Loucy (cell line): ENCODE results near the gene SLC7A11.

ENCODE experiments used
- H2AFZ ChIP-seq: fragments of 200-600 bp; sonication (generic); 2 replicates; pipeline ENCODE4 v1.6.0; 2016; ENCODE audit warnings: antibody characterized with exemption, mild to moderate bottlenecking, low read length, moderate library complexity
- H3F3A ChIP-seq: fragments of 200-600 bp; 2 replicates; pipeline ENCODE4 v1.6.0; 2016; ENCODE audit warnings: antibody characterized with exemption, low read depth, mild to moderate bottlenecking
- H3K27me3 ChIP-seq: fragments of 200-600 bp; sonication (generic); 2 replicates; pipeline ENCODE4 v1.6.1; 2014; ENCODE audit warnings: low read length, mild to moderate bottlenecking; ENCODE audit not compliant: insufficient read depth, poor library complexity, severe bottlenecking
- H3K36me3 ChIP-seq: fragments of 200-600 bp; sonication (generic); 2 replicates; pipeline ENCODE4 v1.6.1; 2016; ENCODE audit warnings: low read length; ENCODE audit not compliant: insufficient read depth
- H3K4me1 ChIP-seq: fragments of 200-600 bp; sonication (generic); 2 replicates; pipeline ENCODE4 v1.5.1; 2014; ENCODE audit warnings: low read length, mild to moderate bottlenecking; ENCODE audit not compliant: insufficient read depth, poor library complexity, severe bottlenecking
- H3K4me2 ChIP-seq: fragments of 200-600 bp; sonication (generic); 2 replicates; pipeline ENCODE4 v1.6.0; 2014; ENCODE audit warnings: antibody characterized with exemption, low read length, low read depth, mild to moderate bottlenecking; ENCODE audit not compliant: poor library complexity, severe bottlenecking
- H3K4me3 ChIP-seq: fragments of 200-600 bp; sonication (generic); 2 replicates; pipeline ENCODE4 v1.5.1; 2014; ENCODE audit warnings: low read length, mild to moderate bottlenecking, mixed read lengths; ENCODE audit not compliant: poor library complexity, severe bottlenecking
- H3K79me2 ChIP-seq: fragments of 200-600 bp; sonication (generic); 2 replicates; pipeline ENCODE4 v1.6.1; 2014; ENCODE audit warnings: low read length; ENCODE audit not compliant: insufficient read depth
- H3K9ac ChIP-seq: fragments of 200-600 bp; sonication (generic); 2 replicates; pipeline ENCODE4 v1.6.0; 2014; ENCODE audit warnings: mild to moderate bottlenecking, low read depth, low read length, moderate library complexity; ENCODE audit not compliant: poor library complexity, severe bottlenecking
- H3K9me2 ChIP-seq: fragments of 200-600 bp; sonication (generic); replicated peaks from 2 replicates; pipeline ENCODE4 v1.6.1; 2016; ENCODE audit warnings: low read depth, low read length, mixed read lengths
- H3K9me3 ChIP-seq: fragments of 200-600 bp; sonication (generic); 2 replicates; pipeline ENCODE4 v1.6.1; 2014; ENCODE audit warnings: mild to moderate bottlenecking, antibody characterized with exemption, low read length, low read depth; ENCODE audit not compliant: insufficient read depth
- H4K20me1 ChIP-seq: fragments of 200-600 bp; sonication (generic); 2 replicates; pipeline ENCODE4 v1.6.0; 2014; ENCODE audit warnings: antibody characterized with exemption, low read length, mild to moderate bottlenecking; ENCODE audit not compliant: insufficient read depth, poor library complexity, severe bottlenecking
- EZH2phosphoT487 ChIP-seq: fragments of 200-600 bp; IDR thresholded peaks from 2 replicates; pipeline ENCODE4 v1.6.1; 2018; ENCODE audit warnings: antibody characterized with exemption, mild to moderate bottlenecking, moderate library complexity, borderline replicate concordance
- TF ChIP-seq, protein P1 (sequence below): fragments of 200-600 bp; sonication (generic); conservative IDR thresholded peaks from 2 replicates; pipeline ENCODE4 v1.5.1; 2014; ENCODE audit warnings: mild to moderate bottlenecking, antibody characterized with exemption, low read length

Gene SLC7A11

GRCh38 chr4:138196153-138196552 is 46.0 kb downstream of the SLC7A11 start:
- Histone ChIP-seq H3K36me3 (no peaks in the 10 kb centered on the region), H4K20me1 (no peaks in the 10 kb centered on the region), H3K9ac (no peak overlapping the region), H3K9me2 (no peaks in the 10 kb centered on the region), H3F3A (no peaks in the 10 kb centered on the region), H3K79me2 (no peaks in the 10 kb centered on the region), H3K9me3 (no peaks in the 10 kb centered on the region), H3K27me3 (no peaks in the 10 kb centered on the region), H3K4me2 (no peak overlapping the region), H3K4me3 (no peak overlapping the region), H3K4me1 (no peaks in the 10 kb centered on the region), H2AFZ (no peak overlapping the region)
- TF ChIP-seq, protein P1, sequence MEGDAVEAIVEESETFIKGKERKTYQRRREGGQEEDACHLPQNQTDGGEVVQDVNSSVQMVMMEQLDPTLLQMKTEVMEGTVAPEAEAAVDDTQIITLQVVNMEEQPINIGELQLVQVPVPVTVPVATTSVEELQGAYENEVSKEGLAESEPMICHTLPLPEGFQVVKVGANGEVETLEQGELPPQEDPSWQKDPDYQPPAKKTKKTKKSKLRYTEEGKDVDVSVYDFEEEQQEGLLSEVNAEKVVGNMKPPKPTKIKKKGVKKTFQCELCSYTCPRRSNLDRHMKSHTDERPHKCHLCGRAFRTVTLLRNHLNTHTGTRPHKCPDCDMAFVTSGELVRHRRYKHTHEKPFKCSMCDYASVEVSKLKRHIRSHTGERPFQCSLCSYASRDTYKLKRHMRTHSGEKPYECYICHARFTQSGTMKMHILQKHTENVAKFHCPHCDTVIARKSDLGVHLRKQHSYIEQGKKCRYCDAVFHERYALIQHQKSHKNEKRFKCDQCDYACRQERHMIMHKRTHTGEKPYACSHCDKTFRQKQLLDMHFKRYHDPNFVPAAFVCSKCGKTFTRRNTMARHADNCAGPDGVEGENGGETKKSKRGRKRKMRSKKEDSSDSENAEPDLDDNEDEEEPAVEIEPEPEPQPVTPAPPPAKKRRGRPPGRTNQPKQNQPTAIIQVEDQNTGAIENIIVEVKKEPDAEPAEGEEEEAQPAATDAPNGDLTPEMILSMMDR = no peak

DNA sequence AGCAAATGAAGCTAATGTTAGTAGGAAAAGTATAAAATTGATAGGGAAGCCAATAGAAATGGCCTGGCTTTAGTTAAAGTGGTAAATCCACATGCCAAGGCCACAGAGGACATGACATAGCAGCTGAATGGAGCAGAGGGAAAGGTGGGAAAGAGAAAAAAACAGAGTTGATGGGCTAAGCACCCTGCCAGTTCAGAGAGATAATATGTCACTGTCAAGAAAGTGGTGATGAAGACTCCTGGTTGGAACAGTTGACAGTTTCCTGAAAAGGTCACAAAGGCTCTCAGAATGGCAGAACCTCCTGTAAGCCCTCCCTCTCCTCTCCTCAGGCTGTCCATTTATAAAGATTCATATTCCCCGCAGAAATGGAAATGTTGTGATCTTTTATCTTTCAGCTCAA is 48.2 kb downstream of the SLC7A11 start:
- no peaks in the 10 kb centered on the region for H3K27me3 ChIP-seq
- no peaks in the 10 kb centered on the region for H3K4me1 ChIP-seq
- H3K4me2 ChIP-seq = no peak overlapping the region
- no peaks in the 10 kb centered on the region for H3F3A ChIP-seq
- H3K36me3 ChIP-seq = no peaks in the 10 kb centered on the region
- no peak overlapping the region for H3K9ac ChIP-seq
- no peaks in the 10 kb centered on the region for H3K79me2 ChIP-seq
- H3K9me2 ChIP-seq = no peaks in the 10 kb centered on the region
- no peaks in the 10 kb centered on the region for H4K20me1 ChIP-seq
- no peaks in the 10 kb centered on the region for H3K9me3 ChIP-seq
- no peak for TF ChIP-seq EZH2phosphoT487
- TF ChIP-seq, protein P1 = no peak
- no peak overlapping the region for H2AFZ ChIP-seq
- no peak overlapping the region for H3K4me3 ChIP-seq

DNA sequence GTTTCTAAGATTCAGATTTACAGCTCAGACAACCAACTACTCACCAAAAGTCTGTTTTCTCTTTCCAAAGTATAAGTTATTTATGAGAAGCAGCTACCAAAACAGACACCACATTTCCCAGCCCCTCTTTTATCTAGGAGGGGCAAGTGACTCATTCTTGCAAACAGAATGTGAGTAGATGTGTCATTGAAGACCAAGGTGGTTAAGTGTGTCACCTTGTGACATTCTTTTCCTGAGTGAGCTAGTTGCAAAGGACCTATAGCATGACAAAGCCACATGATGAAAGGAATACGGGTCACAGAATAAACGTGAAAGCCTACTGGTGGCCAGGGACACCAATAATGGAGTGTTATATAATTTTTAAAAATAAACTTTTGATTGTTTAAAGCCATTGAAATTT is 50.0 kb downstream of the SLC7A11 start:
- Histone ChIP-seq H3K4me1 (no peaks in the 10 kb centered on the region), H3K9me3 (no peaks in the 10 kb centered on the region), H4K20me1 (no peaks in the 10 kb centered on the region), H3K9ac (no peak overlapping the region), H3K27me3 (no peaks in the 10 kb centered on the region), H3K9me2 (no peaks in the 10 kb centered on the region), H2AFZ (no peak overlapping the region), H3K4me3 (no peak overlapping the region), H3K36me3 (no peaks in the 10 kb centered on the region), H3K79me2 (no peaks in the 10 kb centered on the region), H3K4me2 (no peak overlapping the region), H3F3A (no peaks in the 10 kb centered on the region)
- TF ChIP-seq EZH2phosphoT487 = no peak
- TF ChIP-seq, protein P1 = no peak
